ENCODE measurements around the gene ROBO1. TPM values are rescaled to one million over a fixed set of nuclear protein-coding genes. Genes with fewer than 3 reads are reported as not detected.
A peak's percentile ranks its signal among the peaks of the same experiment; 100 is the strongest.

The ROBO1 gene
- total and polyA plus RNA-seq, 2 of the 8 experiments (the other 6 are each of a cell fraction or from before 2014, with no cell fraction given) = 51.4 to 91.0 TPM

GRCh38 chr3:78860567-78860966 is 907.2 kb downstream of the ROBO1 start:
- Histone ChIP-seq H2BK20ac (ENCODE audit: low read length) (no peak overlapping the region), H3K79me2 (ENCODE audit: control insufficient read depth in 1 of 2, insufficient read depth in 2 of 2, low read length in 2 of 2) (peaks cover 0 to 23% of the 10 kb centered on the region in 2 experiments; a peak in 2 of 4 replicates), H3K14ac (ENCODE audit: insufficient read length) (no peak overlapping the region), H3K4me3 (ENCODE audit: extremely low read depth in 1 of 4, insufficient read depth in 2 of 4, low read depth in 3 of 4, low read length in 4 of 4) (no peak overlapping the region), H4K91ac (replicated peaks; ENCODE audit: insufficient read length, low read length) (no peak overlapping the region), H3K9ac (replicated peaks in 1 of 4; ENCODE audit: extremely low read depth in 1 of 4, low read depth in 3 of 4, low read length in 3 of 4) (no peak overlapping the region), H3K4me1 (replicated peaks in 1 of 4; ENCODE audit: control insufficient read depth in 3 of 4, insufficient read depth in 4 of 4, low read length in 3 of 4) (no peaks in the 10 kb centered on the region), H3K23ac (ENCODE audit: insufficient read length) (no peak overlapping the region), H3K36me3 (ENCODE audit: control insufficient read depth in 2 of 4, insufficient read depth in 4 of 4, low read length in 3 of 4) (no peaks in the 10 kb centered on the region), H3K9me3 (ENCODE audit: insufficient read depth in 2 of 2, low read depth in 1 of 2, low read length in 1 of 2) (no peaks in the 10 kb centered on the region), H3K56ac (replicated peaks; ENCODE audit: insufficient read length, low read depth, low read length) (no peak overlapping the region), H3K4ac (replicated peaks; ENCODE audit: insufficient read length, low read depth, low read length) (no peak overlapping the region), H2AFZ (ENCODE audit: low read length) (no peak overlapping the region), H2BK120ac (replicated peaks; ENCODE audit: low read depth, low read length) (no peak overlapping the region), H3K79me1 (ENCODE audit: low read depth, low read length) (no peaks in the 10 kb centered on the region), H3K23me2 (ENCODE audit: low read depth, low read length) (no peaks in the 10 kb centered on the region), H4K8ac (ENCODE audit: extremely low read depth, insufficient read depth, low read length) (peak overlapping the region; percentile 14; the same call in 1 of the 2 replicates), H2BK12ac (ENCODE audit: low read depth, low read length) (no peak overlapping the region), H2BK15ac (ENCODE audit: low read length) (no peak overlapping the region), H4K20me1 (replicated peaks in 1 of 2; ENCODE audit: control insufficient read depth in 1 of 2, insufficient read depth in 2 of 2, low read length in 2 of 2) (no peaks in the 10 kb centered on the region), H2AK5ac (ENCODE audit: low read depth, low read length) (no peak overlapping the region), H2BK5ac (ENCODE audit: low read depth, low read length) (no peak overlapping the region), H3K27me3 (replicated peaks in 1 of 4; ENCODE audit: control insufficient read depth in 3 of 4, extremely low read depth in 1 of 4, insufficient read depth in 3 of 4, low read length in 3 of 4) (no peaks in the 10 kb centered on the region), H3K4me2 (ENCODE audit: insufficient read depth in 1 of 2, low read depth in 2 of 2, low read length in 2 of 2) (no peak overlapping the region), H3K18ac (ENCODE audit: extremely low read depth, low read length) (no peak overlapping the region), H3K27ac (ENCODE audit: low read depth, low read length) (no peak overlapping the region), H4K5ac (ENCODE audit: insufficient read length, low read depth, low read length) (no peak overlapping the region)
- no peak for TF ChIP-seq ATF2 (IDR thresholded peaks at IDR 0.05; ENCODE audit: low read length)
- ChIA-PET CTCF (ENCODE audit: partially characterized antibody) (no interaction called here), POLR2A (ENCODE audit: partially characterized antibody) (no interaction called here)
- no peak for DNase-seq (ENCODE audit: low read depth in 1 of 2, low spot score in 2 of 2)
- FAIRE-seq = no peak
- 92% methylated on average over 4 of the region's 4 CpGs; no CpG with 5 or more reads in 1 of the 2 experiments for WGBS, 2 experiments (ENCODE audit: extremely low coverage in 1 of 2, insufficient coverage in 1 of 2, insufficient read length in 1 of 2, insufficient replicate concordance in 2 of 2, low coverage in 1 of 2, low lambda C conversion rate in 2 of 2, missing lambda C conversion rate in 1 of 2)
